GM12878 (cell line): ENCODE data around the gene DCDC1.

ENCODE experiments used
- BHLHE40 ChIP-seq, 2 experiments: fragments of 450-650 bp in 1 of 2; IDR thresholded peaks; 2 replicates each; pipeline ENCODE4 v1.6.1; 2011 to 2017; ENCODE audit warnings: low read depth in 2 of 2, borderline replicate concordance in 1 of 2, improper control_type of control experiment in 1 of 2, low read length in 1 of 2, mild to moderate bottlenecking in 1 of 2
- MTA2 ChIP-seq: fragments of 450-650 bp; IDR thresholded peaks from 2 replicates; pipeline ENCODE4 v1.6.1; 2016; ENCODE audit warnings: low read depth, mild to moderate bottlenecking, moderate library complexity
- NFIC ChIP-seq: IDR thresholded peaks from 2 replicates; pipeline ENCODE4 v1.6.1; 2012; ENCODE audit warnings: low read depth, mild to moderate bottlenecking, inconsistent platforms, low read length, moderate library complexity
- POLR2A ChIP-seq: IDR thresholded peaks from 2 replicates; pipeline ENCODE4 v1.6.1; 2011; ENCODE audit warnings: low read depth, mild to moderate bottlenecking, low read length
- ZNF274 ChIP-seq: IDR thresholded peaks from one replicate; pipeline ENCODE4 v1.8.0; 2011; ENCODE audit not compliant: insufficient read length, insufficient read depth

DNA sequence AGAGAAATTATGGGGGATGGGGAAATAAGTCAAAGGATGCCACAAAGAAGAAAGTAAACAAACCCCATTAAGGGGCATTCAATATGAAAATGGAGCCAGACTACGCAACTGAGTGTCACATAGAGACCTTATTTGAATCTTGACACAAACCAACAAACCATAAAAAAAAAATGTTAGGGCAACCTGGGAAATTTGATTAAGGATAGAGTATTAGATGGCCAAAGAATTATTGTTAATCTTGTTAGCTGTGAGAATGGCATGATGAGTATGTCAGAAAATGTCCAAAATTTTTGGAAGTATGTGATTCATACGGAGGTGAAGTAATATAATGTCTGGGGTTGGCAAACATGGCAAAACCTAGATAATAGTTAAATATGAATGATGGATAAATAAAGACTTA lies 461.3 kb downstream of the DCDC1 start:
- no peak for TF ChIP-seq POLR2A
- no peak for TF ChIP-seq NFIC
- no peak for TF ChIP-seq ZNF274
- no peak for TF ChIP-seq MTA2
- no peak for TF ChIP-seq BHLHE40 (IDR thresholded peaks at IDR 0.05; ENCODE audit: borderline replicate concordance in 1 of 2, low read depth in 2 of 2, low read length in 1 of 2)
